Breast epithelium (tissue), 3 donors: ENCODE data around the gene RRP8.

Source experiments
- POLR2A ChIP-seq: fragments of 450-650 bp; IDR thresholded peaks from one replicate; pipeline ENCODE4 v1.6.1; 2016; ENCODE audit warnings: antibody characterized with exemption, mild to moderate bottlenecking, moderate library complexity
- POLR2AphosphoS5 ChIP-seq, 3 donors: sonication (generic); formaldehyde crosslinking; IDR thresholded peaks; one replicate each; pipeline ENCODE4 v1.6.1; 2017; ENCODE audit warnings: antibody characterized with exemption in 3 of 3
- TF ChIP-seq, protein P1 (sequence below), 3 donors: fragments of 450-650 bp; IDR thresholded peaks; one replicate each; pipeline ENCODE4 v1.5.1; 2016 to 2017; ENCODE audit warnings: antibody characterized with exemption in 3 of 3, mild to moderate bottlenecking in 3 of 3, moderate library complexity in 3 of 3

GRCh38 chr11:6587360-6587953 lies 16.0 kb downstream of the RRP8 start:
- TF ChIP-seq, protein P1, sequence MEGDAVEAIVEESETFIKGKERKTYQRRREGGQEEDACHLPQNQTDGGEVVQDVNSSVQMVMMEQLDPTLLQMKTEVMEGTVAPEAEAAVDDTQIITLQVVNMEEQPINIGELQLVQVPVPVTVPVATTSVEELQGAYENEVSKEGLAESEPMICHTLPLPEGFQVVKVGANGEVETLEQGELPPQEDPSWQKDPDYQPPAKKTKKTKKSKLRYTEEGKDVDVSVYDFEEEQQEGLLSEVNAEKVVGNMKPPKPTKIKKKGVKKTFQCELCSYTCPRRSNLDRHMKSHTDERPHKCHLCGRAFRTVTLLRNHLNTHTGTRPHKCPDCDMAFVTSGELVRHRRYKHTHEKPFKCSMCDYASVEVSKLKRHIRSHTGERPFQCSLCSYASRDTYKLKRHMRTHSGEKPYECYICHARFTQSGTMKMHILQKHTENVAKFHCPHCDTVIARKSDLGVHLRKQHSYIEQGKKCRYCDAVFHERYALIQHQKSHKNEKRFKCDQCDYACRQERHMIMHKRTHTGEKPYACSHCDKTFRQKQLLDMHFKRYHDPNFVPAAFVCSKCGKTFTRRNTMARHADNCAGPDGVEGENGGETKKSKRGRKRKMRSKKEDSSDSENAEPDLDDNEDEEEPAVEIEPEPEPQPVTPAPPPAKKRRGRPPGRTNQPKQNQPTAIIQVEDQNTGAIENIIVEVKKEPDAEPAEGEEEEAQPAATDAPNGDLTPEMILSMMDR (IDR thresholded peaks at IDR 0.05): no peak
- no peak for TF ChIP-seq POLR2A
- no peak for TF ChIP-seq POLR2AphosphoS5 (IDR thresholded peaks at IDR 0.05)
